DOHH2 (cell line): ENCODE results near the gene ZFP92.

Experiments used
- EZH2phosphoT487 ChIP-seq: fragments of 200-600 bp; sonication (generic); IDR thresholded peaks from 2 replicates; pipeline ENCODE4 v1.6.1; 2017; ENCODE audit warnings: borderline replicate concordance, mild to moderate bottlenecking, antibody characterized with exemption, low read length, moderate library complexity, mixed read lengths
- TF ChIP-seq, protein P1 (sequence below): fragments of 200-600 bp; sonication (generic); IDR thresholded peaks from one replicate; pipeline ENCODE4 v1.5.1; 2014; ENCODE audit warnings: antibody characterized with exemption, mild to moderate bottlenecking, low read depth, low read length; ENCODE audit not compliant: poor library complexity, severe bottlenecking

GRCh38 chrX:153426204-153426603 is 14.9 kb downstream of the ZFP92 start:
- TF ChIP-seq, protein P1, sequence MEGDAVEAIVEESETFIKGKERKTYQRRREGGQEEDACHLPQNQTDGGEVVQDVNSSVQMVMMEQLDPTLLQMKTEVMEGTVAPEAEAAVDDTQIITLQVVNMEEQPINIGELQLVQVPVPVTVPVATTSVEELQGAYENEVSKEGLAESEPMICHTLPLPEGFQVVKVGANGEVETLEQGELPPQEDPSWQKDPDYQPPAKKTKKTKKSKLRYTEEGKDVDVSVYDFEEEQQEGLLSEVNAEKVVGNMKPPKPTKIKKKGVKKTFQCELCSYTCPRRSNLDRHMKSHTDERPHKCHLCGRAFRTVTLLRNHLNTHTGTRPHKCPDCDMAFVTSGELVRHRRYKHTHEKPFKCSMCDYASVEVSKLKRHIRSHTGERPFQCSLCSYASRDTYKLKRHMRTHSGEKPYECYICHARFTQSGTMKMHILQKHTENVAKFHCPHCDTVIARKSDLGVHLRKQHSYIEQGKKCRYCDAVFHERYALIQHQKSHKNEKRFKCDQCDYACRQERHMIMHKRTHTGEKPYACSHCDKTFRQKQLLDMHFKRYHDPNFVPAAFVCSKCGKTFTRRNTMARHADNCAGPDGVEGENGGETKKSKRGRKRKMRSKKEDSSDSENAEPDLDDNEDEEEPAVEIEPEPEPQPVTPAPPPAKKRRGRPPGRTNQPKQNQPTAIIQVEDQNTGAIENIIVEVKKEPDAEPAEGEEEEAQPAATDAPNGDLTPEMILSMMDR = no peak
- TF ChIP-seq EZH2phosphoT487 = no peak
